MM.1S (cell line): ENCODE data around the gene CSTF3.

Experiments
- DNase-seq: peaks from one replicate; pipeline ENCODE4 v3.0.0-alpha.2; 2015
- H2AFZ ChIP-seq: fragments of 300-600 bp; sonication (generic); 2 replicates; pipeline ENCODE4 v1.6.0; 2016; ENCODE audit warnings: antibody characterized with exemption, low read length
- H3F3A ChIP-seq: fragments of 300-600 bp; sonication (generic); 2 replicates; pipeline ENCODE4 v1.6.1; 2016; ENCODE audit warnings: mild to moderate bottlenecking, antibody characterized with exemption, low read length, moderate library complexity, mixed read lengths; ENCODE audit not compliant: insufficient read depth
- H3K27ac ChIP-seq: fragments of 300-600 bp; sonication (generic); 2 replicates; pipeline ENCODE4 v1.5.1; 2016; ENCODE audit warnings: mild to moderate bottlenecking, low read length
- H3K27me3 ChIP-seq: fragments of 300-600 bp; sonication (generic); replicated peaks from 2 replicates; pipeline ENCODE4 v1.6.0; 2016; ENCODE audit warnings: low read length; ENCODE audit not compliant: insufficient read depth
- H3K36me3 ChIP-seq: fragments of 300-600 bp; sonication (generic); replicated peaks from 2 replicates; pipeline ENCODE4 v1.6.1; 2016; ENCODE audit warnings: mild to moderate bottlenecking, low read length, mixed read lengths; ENCODE audit not compliant: insufficient read depth
- H3K4me1 ChIP-seq: fragments of 300-600 bp; sonication (generic); 2 replicates; pipeline ENCODE4 v1.6.1; 2016; ENCODE audit warnings: low read length, mixed read lengths
- H3K4me2 ChIP-seq: fragments of 300-600 bp; sonication (generic); 2 replicates; pipeline ENCODE4 v1.6.0; 2016; ENCODE audit warnings: low read depth, low read length
- H3K4me3 ChIP-seq: fragments of 300-600 bp; sonication (generic); 2 replicates; pipeline ENCODE4 v1.5.1; 2016; ENCODE audit warnings: low read length, mixed read lengths
- H3K79me2 ChIP-seq: fragments of 300-600 bp; sonication (generic); 2 replicates; pipeline ENCODE4 v1.6.1; 2016; ENCODE audit warnings: mixed run types, low read length, mixed read lengths
- H3K9ac ChIP-seq: fragments of 300-600 bp; sonication (generic); 2 replicates; pipeline ENCODE4 v1.6.1; 2016; ENCODE audit warnings: low read length, mixed read lengths
- H3K9me2 ChIP-seq: fragments of 300-600 bp; sonication (generic); replicated peaks from 2 replicates; pipeline ENCODE4 v1.6.1; 2016; ENCODE audit warnings: mild to moderate bottlenecking, low read length, mixed read lengths; ENCODE audit not compliant: insufficient read depth
- H3K9me3 ChIP-seq: fragments of 300-600 bp; sonication (generic); replicated peaks from 2 replicates; pipeline ENCODE4 v1.6.1; 2016; ENCODE audit warnings: mild to moderate bottlenecking, low read length, mixed read lengths; ENCODE audit not compliant: insufficient read depth
- H4K20me1 ChIP-seq: fragments of 300-600 bp; sonication (generic); 2 replicates; pipeline ENCODE4 v1.6.1; 2016; ENCODE audit warnings: mild to moderate bottlenecking, low read length, moderate library complexity, mixed read lengths; ENCODE audit not compliant: insufficient read depth
- EZH2 ChIP-seq: fragments of 300-600 bp; sonication (generic); optimal IDR thresholded peaks from 2 replicates; pipeline ENCODE3; 2017; ENCODE audit warnings: low read depth, mild to moderate bottlenecking, antibody characterized with exemption, low read length, mixed read lengths
- EZH2phosphoT487 ChIP-seq: fragments of 300-600 bp; sonication (generic); IDR thresholded peaks from 2 replicates; pipeline ENCODE4 v1.6.1; 2018; ENCODE audit warnings: antibody characterized with exemption, low read length
- TF ChIP-seq, protein P1 (sequence below): fragments of 300-600 bp; sonication (generic); IDR thresholded peaks from 2 replicates; pipeline ENCODE4 v1.5.1; 2016; ENCODE audit warnings: antibody characterized with exemption, low read length, mixed read lengths

The CSTF3 gene

GRCh38 chr11:33191467-33191866, 30.2 kb upstream of the CSTF3 start:
- no peaks in the 10 kb centered on the region for H3K36me3 ChIP-seq
- DNase-seq: no peak
- TF ChIP-seq, protein P1, sequence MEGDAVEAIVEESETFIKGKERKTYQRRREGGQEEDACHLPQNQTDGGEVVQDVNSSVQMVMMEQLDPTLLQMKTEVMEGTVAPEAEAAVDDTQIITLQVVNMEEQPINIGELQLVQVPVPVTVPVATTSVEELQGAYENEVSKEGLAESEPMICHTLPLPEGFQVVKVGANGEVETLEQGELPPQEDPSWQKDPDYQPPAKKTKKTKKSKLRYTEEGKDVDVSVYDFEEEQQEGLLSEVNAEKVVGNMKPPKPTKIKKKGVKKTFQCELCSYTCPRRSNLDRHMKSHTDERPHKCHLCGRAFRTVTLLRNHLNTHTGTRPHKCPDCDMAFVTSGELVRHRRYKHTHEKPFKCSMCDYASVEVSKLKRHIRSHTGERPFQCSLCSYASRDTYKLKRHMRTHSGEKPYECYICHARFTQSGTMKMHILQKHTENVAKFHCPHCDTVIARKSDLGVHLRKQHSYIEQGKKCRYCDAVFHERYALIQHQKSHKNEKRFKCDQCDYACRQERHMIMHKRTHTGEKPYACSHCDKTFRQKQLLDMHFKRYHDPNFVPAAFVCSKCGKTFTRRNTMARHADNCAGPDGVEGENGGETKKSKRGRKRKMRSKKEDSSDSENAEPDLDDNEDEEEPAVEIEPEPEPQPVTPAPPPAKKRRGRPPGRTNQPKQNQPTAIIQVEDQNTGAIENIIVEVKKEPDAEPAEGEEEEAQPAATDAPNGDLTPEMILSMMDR: no peak
- TF ChIP-seq EZH2 (no peak), EZH2phosphoT487 (no peak)
- H3K9me3 ChIP-seq: no peaks in the 10 kb centered on the region
- H3K27ac ChIP-seq: no peak overlapping the region
- no peaks in the 10 kb centered on the region for H3K9me2 ChIP-seq
- no peak overlapping the region for H3K4me3 ChIP-seq
- no peaks in the 10 kb centered on the region for H3K4me1 ChIP-seq
- H3K79me2 ChIP-seq: no peaks in the 10 kb centered on the region
- no peak overlapping the region for H3K4me2 ChIP-seq
- no peak overlapping the region for H3K9ac ChIP-seq
- H3K27me3 ChIP-seq: no peaks in the 10 kb centered on the region
- H3F3A ChIP-seq: no peaks in the 10 kb centered on the region
- no peaks in the 10 kb centered on the region for H4K20me1 ChIP-seq
- no peak overlapping the region for H2AFZ ChIP-seq

DNA sequence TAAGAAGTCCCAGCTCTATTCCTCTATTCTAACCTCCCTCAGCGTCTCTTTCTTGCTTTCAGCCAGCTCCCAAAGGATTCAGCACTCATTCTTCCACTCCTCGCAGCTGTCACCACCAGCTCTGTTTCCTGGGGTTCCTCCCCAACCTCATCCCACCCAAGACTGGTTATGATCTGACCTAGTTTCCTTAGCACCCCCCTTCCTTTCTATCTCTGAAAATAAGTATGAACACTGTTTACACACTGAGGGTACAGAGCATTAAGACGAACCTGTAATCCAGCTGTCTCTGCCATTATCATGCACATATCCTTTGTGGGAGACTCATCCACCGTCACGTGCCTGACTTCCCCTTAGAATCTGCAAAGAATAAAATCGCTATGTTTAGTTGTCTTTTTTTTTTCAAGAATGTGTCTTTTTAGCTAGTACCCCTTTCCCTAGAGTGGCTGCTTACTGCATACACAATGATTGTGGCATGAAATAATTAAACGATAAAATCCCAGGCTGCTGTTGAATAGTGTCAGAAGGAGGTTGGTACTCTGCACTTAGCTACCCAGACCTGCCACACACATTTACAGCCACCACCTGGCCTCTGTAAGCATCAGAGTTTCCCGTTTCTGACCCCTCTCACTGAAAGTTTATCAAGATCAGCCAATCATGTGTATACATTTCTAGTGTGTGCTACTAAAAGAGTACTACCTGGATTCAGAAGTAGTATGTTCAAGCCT, 26.9 kb upstream of the CSTF3 start:
- H3K36me3 ChIP-seq: no peaks in the 10 kb centered on the region
- no peaks in the 10 kb centered on the region for H3K9me2 ChIP-seq
- no peak overlapping the region for H2AFZ ChIP-seq
- no peak overlapping the region for H3K27ac ChIP-seq
- no peaks in the 10 kb centered on the region for H3F3A ChIP-seq
- no peaks in the 10 kb centered on the region for H3K79me2 ChIP-seq
- H3K9me3 ChIP-seq: no peaks in the 10 kb centered on the region
- no peak for TF ChIP-seq EZH2
- TF ChIP-seq, protein P1: no peak
- TF ChIP-seq EZH2phosphoT487: no peak
- no peaks in the 10 kb centered on the region for H3K4me1 ChIP-seq
- no peaks in the 10 kb centered on the region for H4K20me1 ChIP-seq
- H3K27me3 ChIP-seq: no peaks in the 10 kb centered on the region
- H3K4me3 ChIP-seq: no peak overlapping the region
- no peak overlapping the region for H3K4me2 ChIP-seq
- H3K9ac ChIP-seq: no peak overlapping the region
- no peak for DNase-seq

DNA sequence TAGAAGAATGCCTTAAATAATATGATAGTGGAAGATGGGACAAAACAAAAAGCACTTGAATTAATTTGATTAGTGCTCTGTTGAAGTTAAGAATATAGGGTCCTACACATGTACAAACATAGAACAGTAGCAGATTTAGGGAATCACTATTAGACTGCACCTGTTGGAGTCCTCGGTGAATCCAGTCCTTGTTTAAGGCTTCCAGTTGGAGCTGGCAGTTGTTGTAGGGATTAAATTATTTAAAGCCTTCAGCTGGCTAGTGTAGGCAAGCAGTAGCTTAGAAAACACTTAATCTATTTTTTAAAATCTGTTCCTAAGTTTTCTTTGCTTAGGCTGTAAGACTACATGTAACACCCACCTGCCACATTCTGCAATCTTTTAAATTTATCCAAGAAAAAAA, 24.5 kb upstream of the CSTF3 start:
- DNase-seq: no peak
- H3K36me3 ChIP-seq: no peaks in the 10 kb centered on the region
- H2AFZ ChIP-seq: no peak overlapping the region
- H3K9me3 ChIP-seq: no peaks in the 10 kb centered on the region
- no peak overlapping the region for H3K27ac ChIP-seq
- H3K27me3 ChIP-seq: no peaks in the 10 kb centered on the region
- no peak overlapping the region for H3K4me2 ChIP-seq
- H3K9ac ChIP-seq: no peak overlapping the region
- no peaks in the 10 kb centered on the region for H3K9me2 ChIP-seq
- no peak for TF ChIP-seq EZH2phosphoT487
- TF ChIP-seq, protein P1: no peak
- no peak for TF ChIP-seq EZH2
- H3F3A ChIP-seq: no peaks in the 10 kb centered on the region
- no peaks in the 10 kb centered on the region for H3K4me1 ChIP-seq
- H3K79me2 ChIP-seq: no peaks in the 10 kb centered on the region
- no peaks in the 10 kb centered on the region for H4K20me1 ChIP-seq
- no peak overlapping the region for H3K4me3 ChIP-seq
